C4-2B (cell line): ENCODE data around the gene NOVA1.

ENCODE experiments used
- ZFX ChIP-seq: fragments of 450-650 bp; IDR thresholded peaks from 2 replicates; pipeline ENCODE4 v1.6.1; 2017
- TF ChIP-seq, protein P1 (sequence below): fragments of 450-650 bp; conservative IDR thresholded peaks from 2 replicates; pipeline ENCODE4 v1.5.1; 2017; ENCODE audit warnings: mild to moderate bottlenecking

- TF ChIP-seq, protein P1, sequence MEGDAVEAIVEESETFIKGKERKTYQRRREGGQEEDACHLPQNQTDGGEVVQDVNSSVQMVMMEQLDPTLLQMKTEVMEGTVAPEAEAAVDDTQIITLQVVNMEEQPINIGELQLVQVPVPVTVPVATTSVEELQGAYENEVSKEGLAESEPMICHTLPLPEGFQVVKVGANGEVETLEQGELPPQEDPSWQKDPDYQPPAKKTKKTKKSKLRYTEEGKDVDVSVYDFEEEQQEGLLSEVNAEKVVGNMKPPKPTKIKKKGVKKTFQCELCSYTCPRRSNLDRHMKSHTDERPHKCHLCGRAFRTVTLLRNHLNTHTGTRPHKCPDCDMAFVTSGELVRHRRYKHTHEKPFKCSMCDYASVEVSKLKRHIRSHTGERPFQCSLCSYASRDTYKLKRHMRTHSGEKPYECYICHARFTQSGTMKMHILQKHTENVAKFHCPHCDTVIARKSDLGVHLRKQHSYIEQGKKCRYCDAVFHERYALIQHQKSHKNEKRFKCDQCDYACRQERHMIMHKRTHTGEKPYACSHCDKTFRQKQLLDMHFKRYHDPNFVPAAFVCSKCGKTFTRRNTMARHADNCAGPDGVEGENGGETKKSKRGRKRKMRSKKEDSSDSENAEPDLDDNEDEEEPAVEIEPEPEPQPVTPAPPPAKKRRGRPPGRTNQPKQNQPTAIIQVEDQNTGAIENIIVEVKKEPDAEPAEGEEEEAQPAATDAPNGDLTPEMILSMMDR: no peak
- TF ChIP-seq ZFX: no peak
Measured at GRCh38 chr14:26424537-26424936, 173.3 kb downstream of the NOVA1 start.
